Measurements from ENCODE around the gene COL18A1.

The COL18A1 gene

GRCh38 chr21:45439161-45439872, 34.4 kb downstream of the COL18A1 start:
- in situ Hi-C loops (cut with MboI; ENCODE audit: low sequenced_read_pairs): loop anchor here (25.0 kb wide), 1 partner anchor 302 kb away; no protein-coding TSS in a partner anchor

DNA sequence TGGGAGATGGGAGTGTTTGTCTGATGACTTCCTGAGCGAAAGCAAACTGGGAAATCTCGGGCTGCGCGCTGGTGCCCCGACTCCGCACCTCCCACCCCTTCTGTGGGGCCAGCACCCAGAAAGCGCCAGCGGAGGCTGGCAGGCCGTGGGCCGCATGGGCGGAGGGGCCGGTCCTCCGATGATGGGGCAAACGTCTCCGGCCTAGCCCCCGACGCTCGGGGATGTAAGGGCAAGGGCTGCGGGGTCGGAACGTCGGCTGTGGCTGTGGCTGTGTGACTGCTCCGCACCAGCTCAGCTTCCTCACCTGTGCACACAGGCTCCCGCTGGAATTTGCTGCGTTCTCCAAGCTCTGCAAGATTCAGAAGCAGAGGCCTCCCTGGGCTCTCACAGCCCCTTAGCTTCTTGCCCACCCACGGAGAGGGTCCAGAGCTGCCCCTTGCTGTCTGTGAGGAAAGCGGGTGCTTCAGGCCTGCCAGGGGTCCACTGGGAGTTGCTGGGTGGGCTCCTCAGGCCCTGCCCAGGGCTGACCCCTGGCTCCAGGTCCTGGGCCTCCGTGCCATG, 35.0 kb downstream of the COL18A1 start:
- in situ Hi-C loops (cut with MboI; ENCODE audit: low sequenced_read_pairs): loop anchor here (25.0 kb wide), 1 partner anchor 303 kb away; no protein-coding TSS in a partner anchor

- in situ Hi-C loops (cut with MboI; ENCODE audit: low sequenced_read_pairs): loop anchor here (25.0 kb wide), 1 partner anchor 304 kb away; no protein-coding TSS in a partner anchor
These were observed 35.9 kb downstream of the COL18A1 start for GRCh38 chr21:45440736-45441350.

DNA sequence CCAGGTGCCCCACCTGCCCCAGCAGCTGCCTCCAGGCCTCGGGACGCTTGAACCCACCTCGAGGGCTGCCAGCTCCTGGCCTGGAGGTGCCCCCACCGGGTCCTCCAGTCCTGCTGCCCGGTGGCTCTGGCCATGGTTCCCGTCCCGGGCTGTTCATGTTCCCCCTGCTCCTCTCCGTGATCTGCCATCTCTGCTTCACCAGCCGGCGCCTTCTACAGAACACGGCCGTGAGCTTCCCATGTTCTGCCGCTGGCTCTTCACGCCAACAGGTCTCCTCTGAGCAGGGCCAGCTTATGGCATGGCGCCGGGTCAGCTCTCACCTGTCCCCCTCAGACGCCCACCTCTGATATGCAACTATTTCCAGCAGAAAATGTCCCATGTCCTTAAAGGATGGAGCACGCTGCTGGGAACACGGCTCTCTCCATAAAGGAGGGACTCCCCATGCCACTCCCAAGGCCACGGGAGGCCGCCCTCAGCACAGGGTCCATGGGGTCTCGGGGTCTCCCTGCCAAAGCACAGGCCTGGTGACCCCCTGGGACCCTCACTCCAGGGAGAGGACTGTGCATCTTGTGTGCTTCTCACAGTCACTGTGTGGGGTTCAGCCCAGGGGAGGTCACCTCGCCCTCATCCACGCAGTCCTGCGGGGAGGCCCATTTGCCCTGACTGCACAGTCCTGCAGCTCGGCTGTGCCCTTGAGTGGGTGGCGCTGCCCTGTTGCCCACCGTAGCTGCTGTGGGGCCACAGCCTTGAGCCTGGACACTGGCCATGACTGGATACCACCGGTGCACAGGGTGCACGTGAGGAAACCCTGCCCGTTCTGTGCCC, 36.7 kb downstream of the COL18A1 start:
- in situ Hi-C loops (cut with MboI; ENCODE audit: low sequenced_read_pairs): loop anchor here (25.0 kb wide), 1 partner anchor 304 kb away; no protein-coding TSS in a partner anchor

- in situ Hi-C loops (cut with MboI; ENCODE audit: low sequenced_read_pairs): loop anchor here (25.0 kb wide), 1 partner anchor 305 kb away; no protein-coding TSS in a partner anchor
These were observed 37.3 kb downstream of the COL18A1 start for GRCh38 chr21:45442276-45442675.

GRCh38 chr21:45442686-45443594, 38.0 kb downstream of the COL18A1 start:
- in situ Hi-C loops (cut with MboI; ENCODE audit: low sequenced_read_pairs): loop anchor here (25.0 kb wide), 1 partner anchor 306 kb away; no protein-coding TSS in a partner anchor

- in situ Hi-C loops (cut with MboI; ENCODE audit: low sequenced_read_pairs): loop anchor here (25.0 kb wide), 1 partner anchor 306 kb away; no protein-coding TSS in a partner anchor
These were observed 38.7 kb downstream of the COL18A1 start for GRCh38 chr21:45443595-45444181.

DNA sequence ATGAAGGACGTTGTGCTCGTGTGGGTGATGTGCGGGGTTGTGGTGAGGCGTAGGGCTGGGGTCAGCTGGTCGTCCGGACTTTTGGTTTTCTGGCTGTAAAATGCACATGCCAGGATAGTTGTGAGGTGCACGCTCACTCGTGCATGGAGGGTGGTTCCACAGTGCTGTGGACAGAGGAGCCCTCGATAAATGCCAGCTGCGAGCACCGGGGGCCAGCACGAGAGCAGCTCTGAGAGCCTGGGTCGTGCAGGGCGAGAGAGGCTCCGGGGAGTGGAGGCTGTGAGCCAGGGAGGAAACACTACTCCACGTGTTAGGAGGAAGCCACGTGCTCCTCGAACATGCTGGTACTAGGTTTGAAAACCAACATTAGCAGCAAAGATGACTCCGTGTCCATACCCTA, 39.4 kb downstream of the COL18A1 start:
- in situ Hi-C loops (cut with MboI; ENCODE audit: low sequenced_read_pairs): loop anchor here (25.0 kb wide), 1 partner anchor 307 kb away; no protein-coding TSS in a partner anchor

GRCh38 chr21:45445369-45445768, 40.4 kb downstream of the COL18A1 start:
- in situ Hi-C loops (cut with MboI; ENCODE audit: low sequenced_read_pairs): loop anchor here (25.0 kb wide), 1 partner anchor 308 kb away; no protein-coding TSS in a partner anchor

DNA sequence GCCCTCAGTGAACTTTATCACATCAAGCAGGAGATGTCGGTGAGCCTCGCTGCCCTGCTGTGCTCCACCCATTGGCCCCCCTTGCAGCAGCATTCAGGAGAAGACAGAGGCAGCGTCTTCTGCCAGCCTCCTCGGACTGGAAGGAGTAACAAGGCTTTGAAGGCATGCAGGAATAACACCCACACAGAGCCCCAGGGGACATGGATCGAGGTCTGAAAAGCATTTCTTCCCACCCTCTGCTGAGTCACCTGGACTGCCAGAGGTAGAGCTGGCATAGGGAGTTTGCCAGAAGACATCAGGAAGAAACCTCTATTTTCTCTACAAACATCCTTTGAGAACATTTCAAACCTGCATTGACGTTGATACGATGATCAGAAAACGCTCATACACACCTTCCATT, 42.9 kb downstream of the COL18A1 start:
- in situ Hi-C loops (cut with MboI; ENCODE audit: low sequenced_read_pairs): loop anchor here (25.0 kb wide), 1 partner anchor 311 kb away; no protein-coding TSS in a partner anchor

DNA sequence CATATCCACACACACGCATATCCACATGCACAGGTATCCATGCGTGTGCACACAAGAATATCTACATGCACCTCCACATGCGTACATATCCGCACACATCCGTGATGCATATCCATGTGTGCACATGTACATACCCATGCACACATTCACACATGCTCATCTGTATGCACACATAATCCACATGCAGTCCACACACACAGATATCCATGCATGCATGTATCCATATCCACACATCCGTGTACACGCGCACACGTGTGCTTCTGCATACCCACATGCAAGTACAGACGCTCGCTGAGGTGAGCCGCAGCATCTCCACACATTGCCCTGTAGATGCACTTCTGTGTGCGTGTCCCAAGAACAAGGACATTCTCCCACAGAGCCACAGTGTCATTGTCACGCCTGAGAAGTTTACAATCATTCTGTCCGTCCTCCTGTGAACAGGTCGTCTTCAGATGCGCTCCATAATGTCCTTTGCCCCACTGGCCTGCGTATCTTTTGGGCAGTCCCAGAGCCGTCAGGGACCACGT, 43.4 kb downstream of the COL18A1 start:
- in situ Hi-C loops (cut with MboI; ENCODE audit: low sequenced_read_pairs): loop anchor here (25.0 kb wide), 1 partner anchor 311 kb away; no protein-coding TSS in a partner anchor

- in situ Hi-C loops (cut with MboI; ENCODE audit: low sequenced_read_pairs): loop anchor here (25.0 kb wide), 1 partner anchor 312 kb away; no protein-coding TSS in a partner anchor
These were observed 44.1 kb downstream of the COL18A1 start for GRCh38 chr21:45448810-45449657.

DNA sequence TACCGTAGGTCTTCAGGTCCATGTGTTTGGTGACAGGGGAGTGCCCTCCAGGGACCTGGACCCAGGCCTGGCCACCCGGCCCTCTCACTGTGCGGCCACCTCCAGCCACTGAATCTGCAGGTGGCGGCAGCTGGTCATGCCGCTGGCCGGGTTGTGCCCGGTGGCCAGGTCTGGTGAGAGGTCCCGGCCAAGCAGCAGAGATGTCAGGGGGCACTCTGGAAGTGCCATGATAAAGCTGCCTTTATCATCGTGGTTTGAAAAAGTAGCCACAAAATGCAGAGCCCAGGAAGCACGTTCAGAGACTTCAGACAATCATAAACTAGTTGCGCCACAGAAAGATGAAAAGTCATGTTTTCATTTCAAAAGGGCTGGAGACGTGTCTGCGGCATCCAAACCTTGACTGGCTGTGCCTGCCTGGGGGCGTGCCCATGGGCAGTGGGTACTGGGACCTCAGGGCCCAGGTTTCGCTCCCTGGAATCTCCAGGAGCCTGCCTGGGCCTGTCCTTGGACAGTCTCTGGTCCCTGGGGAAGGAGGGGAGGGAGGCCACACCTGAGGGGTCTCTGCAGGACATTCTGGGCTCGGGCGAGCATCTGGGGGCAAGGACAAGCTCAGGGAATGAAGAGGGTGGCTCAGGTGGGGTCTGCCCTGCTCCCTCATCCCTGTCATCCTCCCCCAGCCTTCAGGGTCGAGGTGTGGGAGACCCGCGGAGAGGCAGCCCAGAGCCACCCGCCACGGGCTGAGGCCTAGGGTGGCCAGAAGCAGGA, 44.9 kb downstream of the COL18A1 start:
- in situ Hi-C loops (cut with MboI; ENCODE audit: low sequenced_read_pairs): loop anchor here (25.0 kb wide), 3 partner anchors 112 to 362 kb away; no protein-coding TSS in a partner anchor

DNA sequence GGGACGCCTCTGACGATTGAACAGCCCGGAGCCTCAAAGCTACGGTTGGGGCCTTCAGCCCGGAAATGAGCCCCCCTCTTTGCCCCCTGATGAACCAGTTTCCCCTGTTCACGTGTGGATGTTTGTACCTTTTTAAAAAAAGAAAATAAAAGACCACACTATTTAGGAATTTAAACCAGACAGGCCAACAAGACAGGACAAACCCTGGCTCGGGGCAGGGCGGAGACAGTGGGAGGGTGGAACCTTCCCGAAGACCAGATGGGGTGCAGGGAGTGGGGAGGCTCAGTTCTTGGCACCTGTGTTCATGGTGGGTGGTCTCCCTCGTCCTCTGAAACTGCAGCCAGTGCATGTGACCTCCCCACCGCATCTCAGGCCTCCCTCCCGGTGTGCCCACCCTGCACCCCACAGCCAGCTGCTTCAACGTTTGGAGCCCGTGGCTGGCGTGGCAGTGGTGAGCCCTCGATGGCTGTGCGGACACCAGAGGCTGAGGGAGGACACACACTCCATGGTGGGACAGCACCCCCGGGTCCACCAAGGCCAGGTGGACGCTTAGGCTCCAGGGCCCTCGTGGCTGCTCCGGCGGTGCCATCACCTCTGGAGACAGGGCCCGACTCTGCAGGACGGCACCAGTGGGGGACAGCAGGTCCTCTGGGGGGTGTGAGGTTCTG, 45.6 kb downstream of the COL18A1 start:
- in situ Hi-C loops (cut with MboI; ENCODE audit: low sequenced_read_pairs): loop anchor here (25.0 kb wide), 2 partner anchors 112 to 362 kb away; no protein-coding TSS in a partner anchor

DNA sequence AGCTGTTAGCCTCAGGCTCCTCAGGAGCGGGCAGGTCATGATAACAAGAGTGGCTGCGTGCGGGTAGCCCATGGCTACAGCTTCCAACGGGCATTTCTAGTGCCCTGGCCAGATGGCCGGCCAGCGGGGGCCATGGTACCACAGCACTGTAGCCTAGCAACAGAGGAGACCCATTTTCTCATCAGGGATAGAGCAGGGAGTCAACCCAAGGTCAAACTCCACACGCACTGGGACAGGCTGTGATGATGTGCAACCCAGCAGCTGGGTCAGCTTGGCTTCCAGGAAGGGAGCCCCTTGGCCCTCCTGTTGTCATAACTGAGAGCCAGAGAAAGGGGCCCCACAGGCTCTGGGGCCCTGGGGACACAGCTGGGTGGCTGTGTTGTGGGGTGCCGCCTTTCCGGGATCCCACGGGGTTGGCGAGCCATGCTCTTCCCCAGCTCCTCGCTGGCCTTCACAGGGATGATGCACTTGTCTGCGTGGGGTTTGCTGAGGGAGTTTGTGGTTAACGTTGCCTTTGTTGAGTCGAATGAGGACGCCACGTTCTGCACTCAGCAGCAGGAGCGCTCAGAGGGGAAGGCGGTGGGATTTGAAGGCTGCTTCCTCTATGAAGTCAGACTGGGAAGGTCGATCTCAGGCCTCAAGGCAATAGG, 46.3 kb downstream of the COL18A1 start:
- in situ Hi-C loops (cut with MboI; ENCODE audit: low sequenced_read_pairs): loop anchor here (25.0 kb wide), 2 partner anchors 111 to 361 kb away; no protein-coding TSS in a partner anchor

- in situ Hi-C loops (cut with MboI; ENCODE audit: low sequenced_read_pairs): loop anchor here (25.0 kb wide), 2 partner anchors 111 to 361 kb away; no protein-coding TSS in a partner anchor
These were observed 46.8 kb downstream of the COL18A1 start for GRCh38 chr21:45451771-45452182.
